Measurements from ENCODE around the gene HCFC1. TPM values are rescaled to one million over a fixed set of nuclear protein-coding genes. Genes with fewer than 3 reads are reported as not detected.

The HCFC1 gene
- polyA plus RNA-seq, 1 donor from 2014 or later, result 12.2 TPM

DNA sequence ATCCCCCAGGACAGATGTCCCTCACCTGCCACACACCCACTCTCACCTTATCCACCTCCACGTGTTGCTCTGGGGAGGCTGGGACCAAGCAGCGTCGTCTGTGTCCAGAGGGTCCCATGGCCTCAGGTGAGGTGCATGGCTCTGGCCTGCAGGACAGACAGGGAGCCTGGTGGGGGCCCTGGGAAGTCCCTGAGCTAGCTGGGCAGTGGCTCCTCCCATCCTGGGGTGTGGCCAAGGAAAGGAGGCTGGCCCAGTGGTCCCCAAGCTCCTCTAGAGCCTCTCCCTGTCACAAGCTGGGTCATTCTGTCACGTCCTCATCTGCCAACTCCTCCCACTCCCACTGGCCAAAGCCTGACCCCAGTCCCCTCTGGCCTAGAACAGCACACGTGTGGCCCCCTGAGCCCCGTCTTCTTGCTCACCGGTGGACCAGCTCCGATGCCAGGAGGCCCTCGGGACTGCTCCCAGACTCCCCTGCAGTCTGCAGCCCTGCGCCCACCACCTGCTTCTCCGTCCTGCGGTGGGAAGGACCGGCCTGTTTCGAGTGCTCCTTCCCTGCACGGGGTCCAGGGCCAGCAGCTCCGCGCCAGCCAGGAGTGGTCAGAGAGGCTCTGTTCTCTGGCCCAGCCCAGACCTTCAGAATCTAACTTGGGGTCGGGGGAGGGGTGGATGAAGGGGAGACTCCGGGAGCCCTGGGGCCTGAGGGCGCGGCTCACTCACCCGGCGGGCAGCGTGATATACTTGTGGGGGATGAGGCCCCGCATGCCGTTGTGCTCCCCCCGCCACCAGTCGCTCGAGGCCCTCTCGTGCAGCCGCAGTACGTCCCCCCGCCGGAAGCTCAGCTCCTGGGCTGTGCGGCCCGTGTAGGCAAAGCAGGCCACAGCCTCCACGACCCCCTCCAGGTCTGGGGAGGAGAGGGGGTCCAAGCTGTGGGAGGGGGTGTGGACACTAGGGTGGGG is 62.3 kb downstream of the HCFC1 start:
- H3K27ac Mint-ChIP-seq, result peak overlapping the region in 2 of 3 donors; percentile 28 to 88
- H3K36me3 Mint-ChIP-seq, result peaks cover 2% of the 10 kb centered on the region
- H3K9me3 Mint-ChIP-seq, result no peaks in the 10 kb centered on the region
- peaks cover 0 to 5% (median 4%) of the 10 kb centered on the region in 3 donors for H3K4me1 Mint-ChIP-seq
- H3K4me3 Mint-ChIP-seq, result no peak overlapping the region
- H3K27me3 Mint-ChIP-seq, result no peaks in the 10 kb centered on the region

DNA sequence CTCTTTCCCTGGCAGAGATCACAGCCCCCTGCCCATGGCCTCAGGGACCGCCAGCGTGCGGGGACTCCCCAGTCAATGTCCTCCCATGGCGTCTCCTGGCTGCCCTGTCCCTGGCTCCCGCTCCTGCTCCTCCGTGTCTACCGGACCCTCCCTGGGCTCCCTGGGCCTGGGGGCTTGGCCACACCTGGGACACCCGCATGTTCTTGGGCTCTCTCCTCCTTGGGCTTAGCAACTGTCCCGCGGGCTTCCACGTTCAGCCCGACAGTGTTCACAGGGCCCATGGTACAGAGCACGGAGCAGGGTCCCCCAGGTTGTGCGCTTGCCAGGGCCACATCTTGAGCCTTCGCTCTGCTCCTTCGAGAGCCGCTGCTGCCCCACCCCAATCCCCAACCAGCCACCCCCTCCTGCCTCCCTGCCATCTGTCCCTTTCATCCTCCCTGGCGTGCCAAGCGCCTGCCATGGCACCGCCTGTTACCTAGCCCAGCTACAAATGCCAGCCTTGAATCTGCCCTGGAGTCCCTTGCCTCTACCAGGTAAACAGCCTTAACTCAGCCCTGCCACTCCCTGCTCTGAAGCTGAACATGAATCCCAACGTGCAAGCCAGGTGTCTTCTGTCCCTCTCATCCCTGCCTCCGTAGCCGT is 63.3 kb downstream of the HCFC1 start:
- H3K27ac Mint-ChIP-seq, result peak overlapping the region in 2 of 3 donors; percentile 28 to 71
- peaks cover 2% of the 10 kb centered on the region for H3K36me3 Mint-ChIP-seq
- H3K27me3 Mint-ChIP-seq, result no peaks in the 10 kb centered on the region
- H3K4me3 Mint-ChIP-seq, result no peak overlapping the region
- peaks cover 0 to 10% (median 7%) of the 10 kb centered on the region in 3 donors for H3K4me1 Mint-ChIP-seq
- H3K9me3 Mint-ChIP-seq, result no peaks in the 10 kb centered on the region

DNA sequence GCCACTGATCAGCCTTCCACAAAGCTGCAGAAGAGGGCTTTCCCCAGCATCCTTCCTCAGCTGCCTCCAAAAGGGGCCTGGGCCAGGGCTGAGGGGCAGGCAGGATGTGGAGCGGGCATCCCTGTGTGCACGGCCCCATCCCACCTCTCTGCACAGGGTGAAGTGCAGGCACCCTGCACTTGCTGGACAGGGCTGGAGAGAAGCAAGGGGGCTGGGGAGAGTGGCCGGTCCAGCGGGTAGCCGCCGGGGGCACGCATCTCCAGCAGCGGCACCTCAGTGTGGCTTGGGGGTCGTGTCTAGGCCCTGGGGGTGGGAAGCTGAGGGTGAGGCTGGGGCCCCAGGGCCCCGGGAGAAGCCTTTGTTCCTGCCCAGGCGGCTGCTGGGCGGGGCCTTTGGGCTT is 64.2 kb downstream of the HCFC1 start:
- Mint-ChIP-seq H3K27ac (peak overlapping the region in 1 of 3 donors; percentile 62), H3K36me3 (peaks cover 2% of the 10 kb centered on the region), H3K9me3 (no peaks in the 10 kb centered on the region), H3K27me3 (no peaks in the 10 kb centered on the region), H3K4me3 (no peak overlapping the region), H3K4me1 (peaks cover 0 to 18% (median 10%) of the 10 kb centered on the region in 3 donors)

DNA sequence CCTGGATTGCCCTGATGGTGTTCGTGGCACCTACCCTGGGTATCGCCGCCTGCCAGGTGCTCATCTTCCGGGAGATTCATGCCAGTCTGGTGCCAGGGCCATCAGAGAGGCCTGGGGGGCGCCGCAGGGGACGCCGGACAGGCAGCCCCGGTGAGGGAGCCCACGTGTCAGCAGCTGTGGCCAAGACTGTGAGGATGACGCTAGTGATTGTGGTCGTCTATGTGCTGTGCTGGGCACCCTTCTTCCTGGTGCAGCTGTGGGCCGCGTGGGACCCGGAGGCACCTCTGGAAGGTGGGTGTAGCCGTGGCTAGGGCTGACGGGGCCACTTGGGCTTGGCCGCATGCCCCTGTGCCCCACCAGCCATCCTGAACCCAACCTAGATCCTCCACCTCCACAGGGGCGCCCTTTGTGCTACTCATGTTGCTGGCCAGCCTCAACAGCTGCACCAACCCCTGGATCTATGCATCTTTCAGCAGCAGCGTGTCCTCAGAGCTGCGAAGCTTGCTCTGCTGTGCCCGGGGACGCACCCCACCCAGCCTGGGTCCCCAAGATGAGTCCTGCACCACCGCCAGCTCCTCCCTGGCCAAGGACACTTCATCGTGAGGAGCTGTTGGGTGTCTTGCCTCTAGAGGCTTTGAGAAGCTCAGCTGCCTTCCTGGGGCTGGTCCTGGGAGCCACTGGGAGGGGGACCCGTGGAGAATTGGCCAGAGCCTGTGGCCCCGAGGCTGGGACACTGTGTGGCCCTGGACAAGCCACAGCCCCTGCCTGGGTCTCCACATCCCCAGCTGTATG is 65.3 kb downstream of the HCFC1 start:
- peaks cover 2% of the 10 kb centered on the region for H3K27me3 Mint-ChIP-seq
- H3K4me3 Mint-ChIP-seq, result peak overlapping the region in 2 of 4 donors; percentile 49 to 68
- H3K27ac Mint-ChIP-seq, result peak overlapping the region in 2 of 3 donors; percentile 39 to 79
- H3K4me1 Mint-ChIP-seq, result peaks cover 7 to 28% (median 20%) of the 10 kb centered on the region in 3 donors
- H3K36me3 Mint-ChIP-seq, result peaks cover 2% of the 10 kb centered on the region
- H3K9me3 Mint-ChIP-seq, result peaks cover 0 to 2% (median 0%) of the 10 kb centered on the region in 3 donors

DNA sequence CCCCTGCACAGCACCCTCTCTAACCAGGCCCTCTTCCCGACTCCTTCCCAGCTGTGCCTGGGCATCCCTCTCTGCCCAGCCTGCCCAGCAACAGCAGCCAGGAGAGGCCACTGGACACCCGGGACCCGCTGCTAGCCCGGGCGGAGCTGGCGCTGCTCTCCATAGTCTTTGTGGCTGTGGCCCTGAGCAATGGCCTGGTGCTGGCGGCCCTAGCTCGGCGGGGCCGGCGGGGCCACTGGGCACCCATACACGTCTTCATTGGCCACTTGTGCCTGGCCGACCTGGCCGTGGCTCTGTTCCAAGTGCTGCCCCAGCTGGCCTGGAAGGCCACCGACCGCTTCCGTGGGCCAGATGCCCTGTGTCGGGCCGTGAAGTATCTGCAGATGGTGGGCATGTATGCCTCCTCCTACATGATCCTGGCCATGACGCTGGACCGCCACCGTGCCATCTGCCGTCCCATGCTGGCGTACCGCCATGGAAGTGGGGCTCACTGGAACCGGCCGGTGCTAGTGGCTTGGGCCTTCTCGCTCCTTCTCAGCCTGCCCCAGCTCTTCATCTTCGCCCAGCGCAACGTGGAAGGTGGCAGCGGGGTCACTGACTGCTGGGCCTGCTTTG is 66.0 kb downstream of the HCFC1 start:
- Mint-ChIP-seq H3K36me3 (peaks cover 2% of the 10 kb centered on the region), H3K27ac (peak overlapping the region in 2 of 3 donors; percentile 39 to 79), H3K9me3 (peaks cover 0 to 4% (median 0%) of the 10 kb centered on the region in 3 donors), H3K4me1 (peaks cover 10 to 33% (median 23%) of the 10 kb centered on the region in 3 donors), H3K4me3 (peak overlapping the region in 1 of 4 donors; percentile 12), H3K27me3 (peaks cover 5% of the 10 kb centered on the region)

DNA sequence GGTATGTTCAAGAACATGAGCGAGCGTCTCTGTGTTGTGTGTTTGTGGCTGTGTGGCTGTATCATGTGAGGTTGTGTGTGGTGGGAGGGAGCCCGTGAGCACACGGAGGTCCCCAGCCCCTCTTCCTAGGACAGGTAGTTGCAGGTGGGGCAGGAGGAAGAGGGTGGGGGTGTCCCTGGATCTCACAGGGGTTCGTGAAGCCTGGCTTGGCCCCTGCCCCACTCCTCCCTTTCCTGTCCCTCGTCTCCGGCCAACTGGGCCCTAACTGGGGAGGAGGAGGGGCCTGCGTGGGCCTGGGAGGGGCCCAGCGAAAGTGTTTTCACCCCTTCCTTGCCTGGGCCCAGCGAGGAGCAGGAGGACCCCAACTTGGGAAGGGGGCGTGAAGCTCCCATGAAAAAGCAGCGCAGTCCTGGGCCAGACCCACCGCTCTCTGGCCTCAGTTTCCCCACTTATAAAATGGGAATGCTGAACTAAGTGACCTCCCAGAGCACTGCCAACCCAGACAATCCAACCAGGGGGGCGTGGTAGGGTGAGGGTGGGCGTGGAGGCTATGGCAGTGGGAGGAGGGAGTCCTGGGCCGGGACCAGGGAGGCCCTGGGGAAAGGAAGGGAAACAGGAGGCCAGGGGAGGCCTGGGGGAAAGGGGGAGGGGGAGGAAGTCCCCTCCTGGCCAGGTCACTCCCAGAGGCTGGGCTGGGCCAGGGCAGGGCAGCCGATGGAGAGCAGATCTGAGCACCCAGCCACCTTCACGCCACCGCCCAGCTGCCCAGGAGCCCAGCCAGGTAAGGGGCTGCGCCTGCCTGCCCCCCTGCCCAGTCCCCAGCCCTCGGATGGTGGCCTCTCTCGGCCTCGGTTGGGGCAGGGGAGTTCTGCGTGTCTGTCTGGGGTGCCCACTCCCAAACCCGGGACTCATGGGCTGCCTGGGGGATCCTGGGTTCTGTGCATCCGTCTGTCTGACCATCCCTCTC is 67.3 kb downstream of the HCFC1 start, which contains the start of gene AVPR2:
Gene AVPR2 (plus strand): TSS at position 683 of the 967 bp plus-strand sequence. CDS start 473 bp downstream, outside the sequence.
- Mint-ChIP-seq H3K27ac (peak within 1 kb of the TSS; percentile 59 to 87 (median 80)), H3K27me3 (peaks cover 5% of the 10 kb centered on the region), H3K9me3 (peaks cover 0 to 4% (median 0%) of the 10 kb centered on the region in 3 donors), H3K4me3 (peak within 1 kb of the TSS; percentile 4 to 88 (median 48)), H3K4me1 (peaks cover 12 to 38% (median 30%) of the 10 kb centered on the region in 3 donors), H3K36me3 (peaks cover 2% of the 10 kb centered on the region)

DNA sequence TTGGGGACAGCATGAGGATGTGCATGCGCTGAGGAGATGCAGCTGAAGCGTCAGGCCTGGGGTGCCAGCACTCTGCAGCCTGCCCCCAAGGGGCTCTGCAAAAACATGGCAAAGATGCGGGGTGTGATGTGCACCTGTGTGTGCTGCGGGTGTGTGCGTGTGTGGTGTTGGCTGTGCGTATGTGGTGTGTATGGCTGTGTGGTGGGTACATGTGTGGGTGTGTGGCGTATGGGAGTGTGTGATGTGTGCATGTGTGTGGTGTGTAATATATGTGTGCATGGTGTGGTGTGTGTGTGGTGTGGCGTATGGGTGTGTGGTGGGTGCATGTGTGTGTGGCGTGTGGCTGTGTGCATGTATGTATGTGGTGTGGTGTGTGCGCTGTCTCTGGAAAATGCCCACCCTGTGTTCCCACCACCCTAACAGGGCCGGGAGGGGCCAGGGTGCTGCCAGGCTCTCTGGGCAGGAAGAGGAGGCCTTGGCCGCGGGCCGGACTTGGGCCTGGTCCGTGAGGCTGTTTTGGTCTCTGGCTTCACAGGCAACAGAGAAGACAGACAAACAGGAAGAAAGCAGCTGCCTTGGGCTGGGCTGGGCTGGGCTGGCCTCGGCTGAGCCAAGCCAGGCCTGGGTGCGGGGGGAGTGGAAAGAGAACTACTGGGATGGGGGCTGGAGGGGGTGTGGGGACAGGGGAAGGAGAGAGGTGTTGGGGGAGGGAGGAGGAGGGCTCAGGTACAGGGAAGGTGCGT is 68.2 kb downstream of the HCFC1 start:
- H3K4me3 Mint-ChIP-seq, result peak overlapping the region in 3 of 4 donors; percentile 4 to 88 (median 65)
- peaks cover 0 to 4% (median 0%) of the 10 kb centered on the region in 3 donors for H3K9me3 Mint-ChIP-seq
- peaks cover 5% of the 10 kb centered on the region for H3K27me3 Mint-ChIP-seq
- H3K27ac Mint-ChIP-seq, result peak overlapping the region; percentile 80 to 90 (median 87)
- H3K36me3 Mint-ChIP-seq, result no peaks in the 10 kb centered on the region
- H3K4me1 Mint-ChIP-seq, result peaks cover 14 to 42% (median 33%) of the 10 kb centered on the region in 3 donors

DNA sequence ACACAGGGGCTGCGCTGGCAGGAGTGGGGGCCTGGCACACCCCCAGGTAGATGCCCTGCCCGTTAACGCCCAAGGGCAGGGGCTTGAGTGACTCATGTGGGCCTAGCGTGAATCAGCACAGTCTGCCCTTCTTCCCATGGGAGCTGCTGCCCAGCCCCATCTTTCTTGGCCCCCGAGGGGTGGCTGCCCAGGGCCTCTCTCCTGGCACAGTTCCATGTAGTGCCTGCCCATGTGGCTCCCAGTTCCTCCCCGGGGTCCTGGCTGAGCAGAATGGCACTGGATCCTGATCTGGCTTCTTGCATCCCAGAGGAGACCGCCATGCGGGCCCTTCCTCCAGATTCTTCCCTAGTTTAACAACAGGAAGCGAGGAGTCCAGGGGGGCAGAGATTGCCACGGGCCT is 69.2 kb downstream of the HCFC1 start:
- Mint-ChIP-seq H3K36me3 (no peaks in the 10 kb centered on the region), H3K4me3 (peak overlapping the region in 1 of 4 donors; percentile 76), H3K27me3 (peaks cover 5% of the 10 kb centered on the region), H3K27ac (peak overlapping the region in 2 of 3 donors; percentile 87 to 90), H3K9me3 (peaks cover 0 to 4% (median 0%) of the 10 kb centered on the region in 3 donors), H3K4me1 (peaks cover 18 to 45% (median 33%) of the 10 kb centered on the region in 3 donors)

DNA sequence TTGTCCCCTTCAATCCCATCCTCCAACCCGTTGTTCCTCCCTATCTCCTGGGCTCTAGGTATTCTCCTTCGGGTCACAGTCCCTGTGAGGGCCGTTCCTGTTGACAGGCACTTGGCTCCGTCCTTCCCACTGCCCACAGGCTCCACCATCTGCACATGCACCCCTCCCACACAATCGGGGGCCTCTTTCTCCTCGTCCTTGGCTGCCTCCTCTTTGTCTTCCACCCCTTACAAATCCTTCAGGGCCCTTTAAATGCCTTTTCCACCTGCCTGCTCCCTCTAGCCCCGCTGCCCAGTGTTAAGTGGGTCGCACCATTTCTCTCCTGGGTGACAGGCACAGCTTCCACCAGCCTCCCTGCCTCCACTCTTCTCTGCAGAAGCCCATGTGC is 69.9 kb downstream of the HCFC1 start:
- H3K27ac Mint-ChIP-seq, result peak overlapping the region; percentile 84 to 90 (median 87)
- peaks cover under 1% of the 10 kb centered on the region for H3K36me3 Mint-ChIP-seq
- H3K4me3 Mint-ChIP-seq, result peak overlapping the region in 2 of 4 donors; percentile 57 to 85
- peaks cover 0 to 4% (median 0%) of the 10 kb centered on the region in 3 donors for H3K9me3 Mint-ChIP-seq
- H3K4me1 Mint-ChIP-seq, result peaks cover 18 to 45% (median 33%) of the 10 kb centered on the region in 3 donors
- H3K27me3 Mint-ChIP-seq, result peaks cover 5% of the 10 kb centered on the region

DNA sequence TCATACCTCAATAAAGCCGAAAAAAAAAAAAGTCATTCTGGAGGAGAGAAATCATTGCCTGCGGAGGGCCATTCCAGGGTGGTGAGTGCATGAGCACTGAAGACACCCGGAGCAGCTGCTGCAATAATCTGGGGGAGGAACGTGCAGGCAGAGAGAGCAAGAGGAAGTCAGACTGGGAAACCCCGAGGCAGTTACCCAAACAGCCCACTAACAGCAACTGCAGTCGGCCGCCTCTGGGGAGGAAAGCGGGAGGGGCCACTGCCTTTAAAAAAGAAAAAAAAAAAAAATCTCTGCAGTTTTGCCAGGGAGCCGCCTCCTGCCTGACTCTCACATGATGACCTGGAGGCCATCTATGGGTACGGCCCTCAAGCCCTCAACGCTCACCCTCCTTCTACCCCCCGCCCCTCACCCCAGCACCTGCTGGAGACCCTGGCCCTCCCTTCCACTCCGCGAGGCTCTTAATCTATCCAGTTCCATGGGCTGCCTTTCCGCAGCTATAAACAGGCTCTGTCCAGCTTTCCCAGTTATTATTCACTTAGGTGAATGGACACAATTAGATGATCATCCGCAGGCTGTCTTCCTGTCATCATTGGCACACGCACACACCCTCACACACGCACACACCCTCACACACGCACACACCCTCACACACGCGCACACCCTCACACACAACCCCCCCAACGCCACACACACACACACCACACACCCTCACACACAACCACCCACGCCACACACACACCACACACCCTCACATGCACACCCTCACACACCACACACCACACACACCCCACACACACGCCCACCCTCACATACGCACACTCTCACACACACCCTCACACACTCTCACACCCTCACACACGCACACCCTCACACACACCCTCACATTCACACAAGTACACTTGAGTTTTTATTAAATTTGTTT is 70.5 kb downstream of the HCFC1 start:
- Mint-ChIP-seq H3K9me3 (peaks cover 0 to 4% (median 0%) of the 10 kb centered on the region in 3 donors), H3K4me3 (peak overlapping the region; percentile 21 to 90 (median 53)), H3K27me3 (peaks cover 5% of the 10 kb centered on the region), H3K27ac (peak overlapping the region; percentile 78 to 94 (median 87)), H3K4me1 (peaks cover 18 to 42% (median 33%) of the 10 kb centered on the region in 3 donors), H3K36me3 (peaks cover 2% of the 10 kb centered on the region)

DNA sequence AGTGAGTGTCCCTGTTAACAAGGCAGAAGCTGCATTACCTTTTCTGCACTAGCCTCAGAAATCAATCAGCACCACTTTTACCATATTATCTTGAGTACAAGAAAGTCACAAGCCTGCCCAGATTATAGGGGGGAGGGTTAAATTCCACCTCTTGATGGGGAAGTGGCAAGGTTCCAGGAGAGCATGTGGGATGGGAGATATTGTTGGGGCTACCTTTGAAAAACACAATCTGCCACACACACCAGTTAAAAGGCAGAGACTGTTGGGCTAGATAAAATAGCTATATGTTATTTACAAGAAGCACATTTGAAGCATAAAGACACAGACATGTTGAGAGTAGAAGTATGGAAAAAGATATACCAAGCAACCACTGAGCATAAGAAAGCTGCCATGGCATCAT is 73.7 kb downstream of the HCFC1 start:
- Mint-ChIP-seq H3K4me3 (no peak overlapping the region), H3K4me1 (peaks cover 18 to 34% (median 26%) of the 10 kb centered on the region in 3 donors), H3K27ac (peak overlapping the region in 1 of 3 donors; percentile 46), H3K9me3 (peaks cover 0 to 5% (median 2%) of the 10 kb centered on the region in 3 donors), H3K27me3 (peaks cover 8% of the 10 kb centered on the region), H3K36me3 (peaks cover 2% of the 10 kb centered on the region)

All from IgD-negative memory B cell (primary cell).